ENCODE results near the gene PCNX2. TPM values are rescaled to one million over a fixed set of nuclear protein-coding genes. Genes with fewer than 3 reads are reported as not detected.

The PCNX2 gene
- total and polyA plus RNA-seq, 2 donors, result 7.7 to 10.0 TPM

GRCh38 chr1:233097959-233098580, 197.5 kb downstream of the PCNX2 start:
- Histone ChIP-seq H3K4me3 (ENCODE audit: low read length in 2 of 2) (no peak overlapping the region), H3K27ac (ENCODE audit: low read depth in 1 of 2, low read length in 1 of 2) (no peak overlapping the region), H3K4me1 (ENCODE audit: control insufficient read depth in 2 of 2, insufficient read depth in 2 of 2, low read length in 2 of 2) (no peaks in the 10 kb centered on the region), H3K36me3 (ENCODE audit: control insufficient read depth in 2 of 2, insufficient read depth in 2 of 2, low read length in 1 of 2) (no peaks in the 10 kb centered on the region), H3K27me3 (ENCODE audit: control insufficient read depth in 2 of 2, insufficient read depth in 1 of 2, low read length in 1 of 2) (no peaks in the 10 kb centered on the region), H3K9me3 (ENCODE audit: control insufficient read depth in 2 of 2, insufficient read depth in 1 of 2, low read length in 1 of 2) (no peaks in the 10 kb centered on the region)
- DNase-seq (ENCODE audit: low read depth in 6 of 9, low spot score in 9 of 9), result no peak
- 95% methylated on average over 1 of the region's 1 CpG for WGBS

- H3K27ac ChIP-seq (ENCODE audit: low read depth in 1 of 2, low read length in 1 of 2), result no peak overlapping the region
These were observed 198.0 kb downstream of the PCNX2 start for GRCh38 chr1:233097546-233097945.

GRCh38 chr1:233094691-233095090, 200.8 kb downstream of the PCNX2 start:
- Histone ChIP-seq H3K36me3 (ENCODE audit: control insufficient read depth in 2 of 2, insufficient read depth in 2 of 2, low read length in 1 of 2) (no peaks in the 10 kb centered on the region), H3K4me1 (ENCODE audit: control insufficient read depth in 2 of 2, insufficient read depth in 2 of 2, low read length in 2 of 2) (peaks cover 0 to 3% of the 10 kb centered on the region in 2 donors), H3K9me3 (ENCODE audit: control insufficient read depth in 2 of 2, insufficient read depth in 1 of 2, low read length in 1 of 2) (no peaks in the 10 kb centered on the region), H3K4me3 (ENCODE audit: low read length in 2 of 2) (no peak overlapping the region), H3K27ac (ENCODE audit: low read depth in 1 of 2, low read length in 1 of 2) (no peak overlapping the region), H3K27me3 (ENCODE audit: control insufficient read depth in 2 of 2, insufficient read depth in 1 of 2, low read length in 1 of 2) (no peaks in the 10 kb centered on the region)
- DNase-seq (ENCODE audit: low read depth in 6 of 9, low spot score in 9 of 9), result no peak
- 99% methylated on average over 1 of the region's 1 CpG for WGBS

More at GRCh38 chr1:233097546-233097945, 198.0 kb downstream of the PCNX2 start:
- Histone ChIP-seq H3K4me3 (ENCODE audit: low read length in 2 of 2) (no peak overlapping the region), H3K9me3 (ENCODE audit: control insufficient read depth in 2 of 2, insufficient read depth in 1 of 2, low read length in 1 of 2) (no peaks in the 10 kb centered on the region), H3K27me3 (ENCODE audit: control insufficient read depth in 2 of 2, insufficient read depth in 1 of 2, low read length in 1 of 2) (no peaks in the 10 kb centered on the region), H3K36me3 (ENCODE audit: control insufficient read depth in 2 of 2, insufficient read depth in 2 of 2, low read length in 1 of 2) (no peaks in the 10 kb centered on the region), H3K4me1 (ENCODE audit: control insufficient read depth in 2 of 2, insufficient read depth in 2 of 2, low read length in 2 of 2) (no peaks in the 10 kb centered on the region)
- WGBS, result 95% methylated on average over 3 of the region's 3 CpGs
- no peak for DNase-seq (ENCODE audit: low read depth in 6 of 9, low spot score in 9 of 9)

GRCh38 chr1:233094269-233094668, 201.3 kb downstream of the PCNX2 start:
- H3K4me1 ChIP-seq (ENCODE audit: control insufficient read depth in 2 of 2, insufficient read depth in 2 of 2, low read length in 2 of 2), result peaks cover 0 to 3% of the 10 kb centered on the region in 2 donors
- 97% methylated on average over 2 of the region's 2 CpGs for WGBS
- no peaks in the 10 kb centered on the region for H3K9me3 ChIP-seq (ENCODE audit: control insufficient read depth in 2 of 2, insufficient read depth in 1 of 2, low read length in 1 of 2)
- DNase-seq (ENCODE audit: low read depth in 6 of 9, low spot score in 9 of 9), result no peak
- no peak overlapping the region for H3K27ac ChIP-seq (ENCODE audit: low read depth in 1 of 2, low read length in 1 of 2)
- no peaks in the 10 kb centered on the region for H3K27me3 ChIP-seq (ENCODE audit: control insufficient read depth in 2 of 2, insufficient read depth in 1 of 2, low read length in 1 of 2)
- no peaks in the 10 kb centered on the region for H3K36me3 ChIP-seq (ENCODE audit: control insufficient read depth in 2 of 2, insufficient read depth in 2 of 2, low read length in 1 of 2)
- no peak overlapping the region for H3K4me3 ChIP-seq (ENCODE audit: low read length in 2 of 2)

GRCh38 chr1:233090746-233091494, 204.6 kb downstream of the PCNX2 start:
- Histone ChIP-seq H3K9me3 (ENCODE audit: control insufficient read depth in 2 of 2, insufficient read depth in 1 of 2, low read length in 1 of 2) (no peaks in the 10 kb centered on the region), H3K36me3 (ENCODE audit: control insufficient read depth in 2 of 2, insufficient read depth in 2 of 2, low read length in 1 of 2) (no peaks in the 10 kb centered on the region), H3K27me3 (ENCODE audit: control insufficient read depth in 2 of 2, insufficient read depth in 1 of 2, low read length in 1 of 2) (no peaks in the 10 kb centered on the region), H3K4me3 (ENCODE audit: low read length in 2 of 2) (no peak overlapping the region), H3K4me1 (ENCODE audit: control insufficient read depth in 2 of 2, insufficient read depth in 2 of 2, low read length in 2 of 2) (peaks cover 0 to 3% of the 10 kb centered on the region in 2 donors), H3K27ac (ENCODE audit: low read depth in 1 of 2, low read length in 1 of 2) (no peak overlapping the region)
- no peak for DNase-seq (ENCODE audit: low read depth in 6 of 9, low spot score in 9 of 9)
- 92% methylated on average over 7 of the region's 7 CpGs for WGBS

GRCh38 chr1:233089251-233089650, 206.3 kb downstream of the PCNX2 start:
- no peak for DNase-seq (ENCODE audit: low read depth in 6 of 9, low spot score in 9 of 9)
- no peak overlapping the region for H3K27ac ChIP-seq (ENCODE audit: low read depth in 1 of 2, low read length in 1 of 2)
- WGBS, result 96% methylated on average over 3 of the region's 3 CpGs
- no peak overlapping the region for H3K4me3 ChIP-seq (ENCODE audit: low read length in 2 of 2)
- H3K9me3 ChIP-seq (ENCODE audit: control insufficient read depth in 2 of 2, insufficient read depth in 1 of 2, low read length in 1 of 2), result no peaks in the 10 kb centered on the region
- peaks cover 0 to 3% of the 10 kb centered on the region in 2 donors for H3K4me1 ChIP-seq (ENCODE audit: control insufficient read depth in 2 of 2, insufficient read depth in 2 of 2, low read length in 2 of 2)
- no peaks in the 10 kb centered on the region for H3K27me3 ChIP-seq (ENCODE audit: control insufficient read depth in 2 of 2, insufficient read depth in 1 of 2, low read length in 1 of 2)
- no peaks in the 10 kb centered on the region for H3K36me3 ChIP-seq (ENCODE audit: control insufficient read depth in 2 of 2, insufficient read depth in 2 of 2, low read length in 1 of 2)

- Histone ChIP-seq H3K27ac (ENCODE audit: low read depth in 1 of 2, low read length in 1 of 2) (no peak overlapping the region), H3K4me3 (ENCODE audit: low read length in 2 of 2) (no peak overlapping the region), H3K36me3 (ENCODE audit: control insufficient read depth in 2 of 2, insufficient read depth in 2 of 2, low read length in 1 of 2) (no peaks in the 10 kb centered on the region), H3K9me3 (ENCODE audit: control insufficient read depth in 2 of 2, insufficient read depth in 1 of 2, low read length in 1 of 2) (no peaks in the 10 kb centered on the region), H3K4me1 (ENCODE audit: control insufficient read depth in 2 of 2, insufficient read depth in 2 of 2, low read length in 2 of 2) (peaks cover 0 to 3% of the 10 kb centered on the region in 2 donors), H3K27me3 (ENCODE audit: control insufficient read depth in 2 of 2, insufficient read depth in 1 of 2, low read length in 1 of 2) (no peaks in the 10 kb centered on the region)
- WGBS, result 96% methylated on average over 6 of the region's 6 CpGs
- no peak for DNase-seq (ENCODE audit: low read depth in 6 of 9, low spot score in 9 of 9)
These were observed 206.9 kb downstream of the PCNX2 start for GRCh38 chr1:233088613-233089012.

- Histone ChIP-seq H3K27me3 (ENCODE audit: control insufficient read depth in 2 of 2, insufficient read depth in 1 of 2, low read length in 1 of 2) (no peaks in the 10 kb centered on the region), H3K27ac (ENCODE audit: low read depth in 1 of 2, low read length in 1 of 2) (no peak overlapping the region)
These were observed 208.3 kb downstream of the PCNX2 start for GRCh38 chr1:233086961-233087881.

GRCh38 chr1:233085566-233085965, 210.0 kb downstream of the PCNX2 start:
- 99% methylated on average over 3 of the region's 3 CpGs for WGBS
- Histone ChIP-seq H3K27me3 (ENCODE audit: control insufficient read depth in 2 of 2, insufficient read depth in 1 of 2, low read length in 1 of 2) (no peaks in the 10 kb centered on the region), H3K27ac (ENCODE audit: low read depth in 1 of 2, low read length in 1 of 2) (no peak overlapping the region), H3K9me3 (ENCODE audit: control insufficient read depth in 2 of 2, insufficient read depth in 1 of 2, low read length in 1 of 2) (no peaks in the 10 kb centered on the region), H3K36me3 (ENCODE audit: control insufficient read depth in 2 of 2, insufficient read depth in 2 of 2, low read length in 1 of 2) (no peaks in the 10 kb centered on the region), H3K4me1 (ENCODE audit: control insufficient read depth in 2 of 2, insufficient read depth in 2 of 2, low read length in 2 of 2) (no peaks in the 10 kb centered on the region), H3K4me3 (ENCODE audit: low read length in 2 of 2) (no peak overlapping the region)
- DNase-seq (ENCODE audit: low read depth in 6 of 9, low spot score in 9 of 9), result no peak

More at GRCh38 chr1:233086961-233087881, 208.3 kb downstream of the PCNX2 start:
- Histone ChIP-seq H3K36me3 (ENCODE audit: control insufficient read depth in 2 of 2, insufficient read depth in 2 of 2, low read length in 1 of 2) (no peaks in the 10 kb centered on the region), H3K4me3 (ENCODE audit: low read length in 2 of 2) (no peak overlapping the region), H3K9me3 (ENCODE audit: control insufficient read depth in 2 of 2, insufficient read depth in 1 of 2, low read length in 1 of 2) (no peaks in the 10 kb centered on the region), H3K4me1 (ENCODE audit: control insufficient read depth in 2 of 2, insufficient read depth in 2 of 2, low read length in 2 of 2) (peaks cover 0 to 3% of the 10 kb centered on the region in 2 donors)
- WGBS, result 83% methylated on average over 11 of the region's 11 CpGs
- no peak for DNase-seq (ENCODE audit: low read depth in 6 of 9, low spot score in 9 of 9)

Data from thymus (tissue), 11 donors.